Prostate gland (tissue), 2 donors: ENCODE results near the gene SASH3.
A peak's percentile ranks its signal among the peaks of the same experiment; 100 is the strongest.

ENCODE experiments used
- CTCF ChIP-seq, 4 experiments: fragments of 200-600 bp in 2 of 4; fragments of 450-650 bp in 2 of 4; sonication (generic) in 2 of 4; IDR thresholded peaks; 1 replicate in 3 of 4; 2 replicates in 1 of 4; pipeline ENCODE4 v1.5.1; 2016 to 2019; ENCODE audit warnings: antibody characterized with exemption in 4 of 4, mild to moderate bottlenecking in 2 of 4, moderate library complexity in 2 of 4
- POLR2A ChIP-seq: fragments of 450-650 bp; IDR thresholded peaks from one replicate; pipeline ENCODE4 v1.6.1; 2016; ENCODE audit warnings: antibody characterized with exemption, mild to moderate bottlenecking

- TF ChIP-seq POLR2A (peak; percentile 63), CTCF (IDR thresholded peaks at IDR 0.05) (peak in 2 of 4 experiments; percentile 34 to 42)
These were observed 63.9 kb downstream of the SASH3 start, which contains the start of gene ZDHHC9 for GRCh38 chrX:129843459-129844306.
